GM12874 (cell line): ENCODE measurements around the gene ACLY.

ENCODE experiments used
- CTCF ChIP-seq: IDR thresholded peaks from 2 replicates; pipeline ENCODE4 v1.5.1; 2011; ENCODE audit warnings: low read depth, mild to moderate bottlenecking, control low read depth, low read length, moderate library complexity; ENCODE audit not compliant: insufficient read depth

ACLY gene

DNA sequence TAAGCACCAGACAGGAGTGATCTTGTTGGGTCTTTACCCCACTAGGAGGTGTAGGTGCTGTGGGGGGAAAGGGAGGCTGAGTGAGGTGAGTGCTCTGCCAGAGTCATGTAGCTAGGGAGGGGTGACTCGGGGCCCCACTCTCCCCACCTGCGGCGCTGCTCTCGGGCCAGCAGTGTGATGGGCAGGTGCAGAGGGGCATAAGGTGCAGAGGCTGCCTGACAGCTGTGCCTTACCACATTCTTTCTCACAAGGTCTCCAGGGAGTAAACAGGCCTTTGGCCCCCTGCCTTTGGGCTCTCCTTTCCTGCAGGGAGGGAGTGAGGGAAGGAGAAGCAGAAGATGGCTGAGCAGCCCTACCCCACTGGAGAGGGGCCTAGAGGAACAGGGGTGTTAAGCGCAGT, 43.4 kb upstream of the ACLY start:
- TF ChIP-seq CTCF, result no peak

DNA sequence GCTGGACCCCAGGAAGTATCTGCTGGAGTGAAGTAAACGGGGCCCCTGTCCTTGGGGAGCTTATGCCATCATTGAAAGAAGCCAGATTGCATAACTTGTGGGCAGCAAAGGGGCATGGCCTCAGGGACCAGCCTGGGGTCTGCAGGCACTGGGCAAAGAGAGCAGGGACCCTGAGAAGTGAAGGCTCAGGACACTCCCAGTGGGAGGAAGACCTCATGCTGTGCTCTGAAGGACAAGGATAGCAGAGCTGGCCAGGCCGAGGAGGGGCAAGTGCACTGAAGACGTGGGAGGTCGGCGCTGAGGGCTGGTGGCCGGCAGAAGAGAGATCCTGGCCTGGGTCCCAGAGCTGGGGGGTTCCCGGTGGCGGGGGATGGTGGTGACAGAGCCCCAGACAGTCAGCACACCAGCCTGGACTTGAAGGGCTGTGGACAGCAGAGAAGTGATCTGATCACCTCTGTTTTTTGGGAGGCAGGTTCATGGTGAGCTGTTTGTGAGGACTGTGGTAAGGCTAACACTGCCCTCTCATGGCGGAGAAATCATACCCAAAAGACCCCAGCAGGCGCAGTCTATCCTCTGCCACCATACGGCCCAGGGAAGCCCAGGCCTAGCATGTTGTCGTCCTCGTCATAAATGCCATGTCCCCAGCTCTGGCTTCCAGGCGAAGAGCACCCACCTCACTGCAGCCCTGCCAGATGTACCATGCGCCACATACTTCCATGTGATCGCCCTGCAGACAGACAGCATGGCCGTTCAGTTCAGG, 40.8 kb upstream of the ACLY start:
- TF ChIP-seq CTCF, result peak; percentile 49

- TF ChIP-seq CTCF, result no peak
Observed at GRCh38 chr17:41959030-41959335, 40.2 kb upstream of the ACLY start.

DNA sequence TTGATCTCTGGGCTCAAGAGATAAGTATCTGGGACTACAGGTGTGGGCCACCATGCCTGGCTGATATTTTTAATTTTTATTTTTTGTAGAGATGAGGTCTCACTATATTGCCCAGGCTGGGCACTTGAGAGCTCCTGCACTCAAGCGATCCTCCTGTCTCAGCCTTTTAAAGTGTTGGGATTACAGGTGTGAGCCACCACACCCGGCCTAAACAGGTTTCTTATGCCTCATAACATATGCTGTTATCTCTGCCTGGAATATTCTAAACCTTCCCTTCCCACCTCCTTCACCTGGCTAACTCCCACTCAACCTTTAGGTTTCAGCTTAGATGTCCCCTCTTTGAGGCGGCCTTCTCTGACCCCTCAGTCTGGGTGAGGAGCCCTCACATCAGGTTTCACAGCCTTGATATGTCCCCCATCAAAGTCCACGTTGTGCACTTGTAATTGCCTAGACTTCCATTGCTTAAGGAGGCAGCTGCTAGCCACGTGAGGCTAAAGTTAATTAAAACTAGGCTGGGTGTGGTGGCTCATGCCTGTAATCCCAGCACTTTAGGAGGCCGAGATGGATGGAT, 39.2 kb upstream of the ACLY start:
- TF ChIP-seq CTCF, result no peak

GRCh38 chr17:41957031-41957868, 38.5 kb upstream of the ACLY start:
- TF ChIP-seq CTCF, result no peak

GRCh38 chr17:41956522-41956921, 37.8 kb upstream of the ACLY start:
- no peak for TF ChIP-seq CTCF

DNA sequence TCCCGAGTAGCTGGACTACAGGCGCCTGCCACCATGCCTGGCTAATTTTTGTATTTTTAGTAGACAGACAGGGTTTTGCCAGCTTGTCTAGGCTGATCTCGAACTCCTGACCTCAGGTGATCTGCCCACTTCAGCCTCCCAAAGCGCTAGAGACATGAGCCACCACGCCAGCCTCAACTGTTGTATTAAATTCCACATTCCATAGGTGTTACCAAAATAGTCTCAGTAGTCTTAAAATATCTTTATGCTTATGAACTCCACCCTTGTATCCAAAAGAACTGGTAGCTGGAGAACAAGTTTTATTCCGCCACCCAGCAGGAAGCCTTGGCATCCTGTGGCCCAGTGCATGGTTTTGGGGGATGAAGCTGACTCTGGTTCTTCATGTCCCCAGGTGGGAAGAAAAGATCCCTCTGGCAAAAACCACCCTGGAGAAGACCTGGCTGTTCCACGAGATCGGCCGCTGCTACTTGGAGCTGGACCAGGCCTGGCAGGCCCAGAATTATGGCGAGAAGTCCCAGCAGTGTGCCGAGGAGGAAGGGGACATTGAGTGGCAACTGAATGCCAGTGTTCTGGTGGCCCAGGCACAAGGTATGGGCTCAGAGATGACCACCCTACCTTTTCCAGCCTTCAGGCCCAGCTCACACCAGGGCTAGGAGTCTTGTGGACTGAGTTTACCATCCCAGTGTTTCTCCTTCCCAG, 30.2 kb upstream of the ACLY start:
- TF ChIP-seq CTCF, result no peak
